ENCODE data around the gene PRUNE2.

PRUNE2 gene

DNA sequence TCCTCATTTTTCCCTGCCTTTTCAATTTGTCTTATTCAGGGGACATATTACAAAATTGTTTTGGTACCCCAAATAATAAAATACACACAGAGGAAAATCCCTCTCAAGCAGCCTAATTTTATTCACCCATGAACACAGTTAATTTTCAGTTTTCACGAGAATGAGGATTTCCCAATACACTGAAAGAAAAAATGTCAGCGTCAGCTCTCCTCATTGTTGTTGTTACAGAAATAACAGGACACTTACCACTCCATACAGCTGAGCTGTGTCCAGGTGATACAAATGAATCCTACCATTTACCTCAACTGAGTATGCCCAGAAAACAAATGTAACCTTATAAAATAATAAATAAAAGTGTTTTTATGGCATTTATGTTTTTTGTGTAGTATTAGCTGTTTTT lies 286.3 kb downstream of the PRUNE2 start:
- DNase-seq: no peak

DNA sequence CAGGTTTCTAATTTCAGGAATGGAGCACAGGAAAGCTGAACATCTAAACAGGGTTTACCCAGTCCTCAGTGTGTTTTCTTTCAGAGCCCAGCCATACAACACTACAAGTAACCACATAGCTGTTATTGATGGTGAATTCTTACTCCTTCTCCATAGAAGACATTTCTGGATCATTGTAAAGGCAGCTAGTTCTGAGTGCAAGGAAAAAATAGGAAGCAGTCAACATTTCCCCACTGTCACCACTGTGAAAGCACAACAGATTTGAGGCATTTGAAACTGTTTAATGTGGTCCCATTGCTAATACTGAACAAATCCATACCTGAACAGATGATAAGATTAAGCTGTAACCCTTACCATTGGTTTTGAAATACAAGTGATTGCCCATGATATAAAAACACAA lies 286.7 kb downstream of the PRUNE2 start:
- no peak for DNase-seq

DNA sequence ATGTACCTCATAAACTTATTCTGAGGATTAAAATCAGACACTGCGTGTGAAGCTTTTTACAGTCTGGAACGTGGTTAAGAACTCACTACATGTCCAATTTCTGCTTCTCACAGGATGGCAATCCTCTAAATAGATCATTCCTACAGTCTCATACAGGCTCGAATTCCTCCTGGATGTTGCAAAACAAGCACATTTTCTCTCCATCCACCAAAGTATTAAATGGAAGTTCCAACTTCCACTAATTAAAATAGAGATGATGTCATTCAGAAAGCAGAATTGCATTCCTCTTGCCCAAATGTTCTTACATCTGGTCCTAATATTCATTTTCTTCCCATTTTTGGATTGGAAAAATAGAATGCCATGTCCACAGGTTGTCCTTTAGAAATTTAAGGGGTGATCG lies 287.2 kb downstream of the PRUNE2 start:
- no peak for DNase-seq

DNA sequence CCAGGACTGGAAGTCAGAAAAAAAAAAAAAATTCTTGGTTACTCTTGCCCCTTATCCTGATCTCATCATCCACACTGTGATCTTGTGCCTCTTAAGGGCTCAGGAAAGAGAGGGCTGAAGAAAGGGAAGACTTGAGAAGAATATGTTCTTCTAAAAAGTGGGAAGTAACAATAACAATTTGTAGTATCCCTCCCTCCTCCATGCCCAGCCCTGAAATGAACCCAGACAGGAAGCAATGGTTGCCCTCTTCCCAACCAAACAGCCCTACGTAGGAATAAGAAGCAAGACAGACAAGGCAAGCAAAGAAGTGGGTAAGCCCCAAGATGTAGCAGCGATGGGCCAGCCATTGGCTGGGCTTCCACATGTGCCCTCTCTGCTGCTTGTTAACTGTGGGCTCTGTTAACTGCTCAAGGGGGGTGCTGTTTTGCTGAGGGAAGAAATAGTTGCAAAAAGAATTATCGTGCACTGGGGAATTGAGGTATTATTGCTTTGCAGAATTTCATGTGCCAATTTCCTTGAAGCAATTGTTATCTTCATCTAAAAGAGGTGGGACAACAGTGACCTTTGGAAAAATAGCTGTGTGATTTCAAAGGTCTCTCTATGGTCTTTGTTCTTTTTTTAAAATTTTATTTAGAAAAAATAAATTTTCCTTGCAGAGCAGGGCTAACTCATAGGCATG lies 288.3 kb downstream of the PRUNE2 start:
- DNase-seq: no peak

DNA sequence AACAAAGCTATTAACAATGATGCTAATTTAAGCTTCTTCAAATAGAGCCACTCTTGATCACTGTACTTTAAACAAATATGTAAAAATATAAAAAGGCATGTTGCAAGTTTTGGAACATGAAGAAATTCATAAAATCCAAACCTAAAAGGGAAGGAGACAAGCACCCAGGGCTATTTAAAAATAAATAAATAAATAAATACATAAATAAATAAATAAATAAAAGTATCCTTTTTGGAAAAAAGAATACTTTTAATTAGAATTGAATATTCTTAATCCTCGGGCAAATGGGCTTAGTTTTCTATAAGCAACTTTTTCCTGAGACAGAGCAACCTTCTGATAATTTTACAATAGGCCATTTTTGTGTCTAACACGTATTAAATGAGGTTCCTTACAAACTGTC lies 289.1 kb downstream of the PRUNE2 start:
- no peak for DNase-seq

DNA sequence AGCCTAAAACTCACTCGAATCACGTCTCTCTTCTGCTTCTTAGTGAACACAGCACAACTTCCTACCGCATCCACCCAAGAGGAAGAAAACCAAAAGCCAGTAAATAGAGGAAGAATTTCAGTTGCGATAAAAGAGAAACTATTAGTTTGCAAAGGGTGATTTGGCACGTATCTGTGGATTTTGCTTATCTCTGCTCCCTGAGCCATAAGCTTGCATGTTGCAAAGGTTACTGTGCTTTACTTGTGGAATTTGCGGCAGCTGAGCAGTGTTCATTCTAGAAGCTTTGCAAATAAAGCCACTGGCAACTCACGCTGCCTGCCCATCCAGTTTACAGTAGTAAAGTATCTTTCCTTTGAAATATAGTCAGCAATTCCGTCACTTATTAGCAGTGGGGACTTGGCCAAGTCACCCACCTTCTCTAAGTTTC lies 290.7 kb downstream of the PRUNE2 start:
- DNase-seq: no peak

DNA sequence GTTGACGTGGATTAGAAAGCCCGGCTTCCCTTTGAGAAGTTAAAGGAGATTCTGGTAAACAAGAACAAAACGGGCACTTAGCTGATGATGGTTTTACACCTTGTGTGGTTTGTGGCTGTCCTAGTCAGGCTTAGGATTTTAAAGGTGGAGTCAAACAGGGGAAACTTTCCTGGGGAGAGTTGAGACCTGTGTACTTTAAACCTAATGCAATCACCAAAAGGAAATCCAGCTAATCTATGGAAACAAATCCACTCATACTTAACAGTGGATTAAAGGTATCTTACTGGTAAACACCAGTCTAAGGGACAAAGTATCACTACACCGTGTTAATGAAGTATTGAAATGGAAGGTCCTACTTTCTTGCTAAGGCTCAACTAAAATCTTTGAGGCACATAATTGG lies 291.9 kb downstream of the PRUNE2 start:
- DNase-seq: no peak

DNA sequence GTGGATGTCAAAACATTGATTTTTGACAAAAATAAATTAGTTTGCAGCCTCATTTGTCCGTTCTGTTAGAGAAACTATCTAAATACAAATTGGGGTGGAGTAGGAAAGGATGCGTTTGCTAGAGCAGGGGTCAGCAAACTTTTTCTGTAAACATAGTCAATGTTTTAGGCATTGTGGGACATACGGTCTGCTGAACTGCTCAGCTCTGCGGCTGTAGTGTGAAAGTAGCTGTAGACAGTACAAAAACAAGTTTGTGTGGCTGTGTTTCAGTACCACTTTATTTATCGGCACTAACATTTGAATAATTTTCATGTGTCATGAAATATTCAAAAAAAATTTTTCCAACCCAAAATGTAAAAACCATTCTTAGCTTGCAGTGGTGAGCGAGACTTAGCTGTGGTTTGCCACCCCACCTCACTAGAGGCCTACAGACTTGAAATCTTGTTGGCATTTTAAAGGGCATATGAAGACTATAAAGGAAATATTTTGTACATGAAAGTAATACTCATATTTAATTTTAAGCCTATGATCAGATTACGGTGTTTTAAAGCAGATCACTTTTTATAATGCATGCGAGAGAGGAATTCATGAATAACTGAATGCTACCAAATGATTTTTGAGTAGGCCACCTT lies 292.6 kb downstream of the PRUNE2 start:
- no peak for DNase-seq

DNA sequence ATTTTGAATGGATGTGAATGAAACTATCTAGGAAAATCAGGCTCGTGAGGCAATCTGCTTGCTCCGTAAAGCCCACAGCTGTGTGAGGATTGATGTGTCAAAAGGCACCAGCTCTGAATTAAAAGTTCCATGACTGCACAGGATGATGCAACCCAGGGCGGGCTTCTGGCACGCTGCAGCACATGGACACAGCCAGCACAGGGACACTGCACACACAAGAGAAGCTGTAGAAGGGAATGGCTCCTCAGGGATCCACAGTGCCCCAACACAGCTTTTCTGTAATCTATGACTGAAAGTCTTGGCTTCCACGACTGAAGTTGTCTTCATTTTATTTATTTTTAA lies 295.9 kb downstream of the PRUNE2 start:
- DNase-seq: no peak

DNA sequence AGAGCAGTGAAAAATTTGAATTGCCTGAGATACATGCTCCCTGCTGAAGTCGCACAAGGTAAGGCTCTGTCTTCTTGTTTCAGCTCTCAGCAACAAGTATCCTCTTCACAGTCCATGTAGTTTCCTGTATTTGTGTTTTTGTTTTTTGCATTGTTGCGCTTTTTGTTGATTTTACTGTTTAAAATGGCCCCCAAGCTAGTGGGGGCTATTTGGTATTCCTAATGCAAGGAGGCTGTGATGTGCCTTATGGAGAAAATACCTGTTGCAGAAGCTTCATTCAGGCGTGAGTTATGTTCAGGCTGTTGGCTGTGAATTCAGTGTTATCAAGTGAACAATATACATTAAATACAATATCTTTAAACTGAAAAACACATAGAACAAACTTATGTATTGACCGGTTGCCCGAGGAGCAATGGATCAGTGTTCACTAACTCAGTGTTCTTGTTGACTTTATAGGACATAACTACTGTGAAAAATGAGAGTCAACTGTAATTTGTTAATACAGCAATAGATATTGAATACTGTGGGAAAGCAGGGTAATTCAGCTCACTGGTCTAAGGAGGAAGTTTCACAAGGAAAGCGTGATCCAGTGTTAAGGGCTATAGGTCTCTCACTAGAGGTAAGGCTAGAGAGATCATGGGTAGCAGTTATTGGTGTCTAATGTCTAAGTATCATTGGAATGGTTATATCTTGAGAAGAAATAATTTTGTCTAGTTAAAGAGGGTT lies 296.5 kb downstream of the PRUNE2 start:
- DNase-seq: no peak

DNA sequence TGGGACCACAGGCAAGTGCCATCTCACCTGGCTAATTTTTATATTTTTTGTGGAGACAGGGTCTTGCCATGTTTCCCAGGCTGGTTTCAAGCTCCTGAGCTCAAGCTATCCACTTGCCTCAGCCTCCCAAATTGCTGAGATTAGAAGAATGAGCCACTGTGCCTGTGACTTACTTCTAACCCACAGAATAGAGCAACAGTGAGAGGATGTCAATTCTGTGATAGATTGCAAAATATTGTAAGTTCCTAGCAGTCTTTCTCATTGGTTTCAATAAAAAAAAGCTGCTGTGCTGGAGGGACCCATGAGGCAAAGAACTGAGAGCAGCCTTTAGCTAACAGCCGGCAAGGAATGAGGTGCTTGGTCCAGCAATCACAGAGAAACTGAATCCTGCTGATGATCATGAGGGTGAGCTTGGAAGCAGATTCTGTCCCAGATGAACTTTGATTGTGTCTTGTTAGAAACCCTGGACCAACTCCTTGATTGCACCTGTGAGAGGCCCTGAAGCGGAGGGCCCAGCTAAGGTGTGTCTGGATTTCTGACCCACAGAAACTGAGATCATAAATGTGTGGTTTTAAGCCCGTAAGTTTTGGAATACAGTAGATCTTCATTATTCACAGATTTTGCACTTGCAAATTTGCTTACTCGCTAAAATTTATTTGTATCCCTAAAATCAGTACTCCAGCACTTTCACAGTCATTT lies 297.2 kb downstream of the PRUNE2 start:
- no peak for DNase-seq

DNA sequence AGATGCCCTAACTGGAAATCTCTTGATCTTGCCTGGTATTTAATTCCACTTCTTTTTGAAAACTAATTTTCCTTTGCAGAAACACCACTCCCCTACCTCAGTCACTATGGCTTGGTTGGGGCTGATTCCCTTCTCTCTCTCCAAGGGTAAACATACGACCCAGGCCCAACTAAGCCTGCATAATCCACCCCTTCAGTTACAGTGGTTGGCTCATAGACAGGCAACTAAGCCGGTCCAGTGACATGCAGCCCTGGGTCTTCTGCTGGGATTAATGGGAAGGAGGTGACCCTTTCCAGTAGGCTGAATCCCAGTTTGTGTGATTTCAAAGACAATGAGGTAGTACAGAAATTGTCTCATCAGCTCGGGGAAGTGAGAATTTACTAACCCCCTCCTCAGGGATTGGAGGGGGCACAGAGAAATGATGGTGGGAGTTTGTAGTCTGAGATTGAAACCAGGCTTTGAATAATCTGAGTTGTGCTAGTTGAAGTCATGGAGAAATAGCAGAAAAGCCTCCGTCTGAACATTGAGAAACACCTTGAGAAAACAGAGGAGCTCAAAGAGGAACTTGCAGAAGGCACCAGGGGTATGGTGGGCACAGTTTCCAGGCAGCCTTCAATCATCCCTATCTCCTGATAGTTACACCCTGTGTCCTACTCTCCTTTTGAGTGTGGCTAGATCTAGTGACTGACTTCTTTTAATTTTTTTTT lies 298.0 kb downstream of the PRUNE2 start:
- no peak for DNase-seq

DNA sequence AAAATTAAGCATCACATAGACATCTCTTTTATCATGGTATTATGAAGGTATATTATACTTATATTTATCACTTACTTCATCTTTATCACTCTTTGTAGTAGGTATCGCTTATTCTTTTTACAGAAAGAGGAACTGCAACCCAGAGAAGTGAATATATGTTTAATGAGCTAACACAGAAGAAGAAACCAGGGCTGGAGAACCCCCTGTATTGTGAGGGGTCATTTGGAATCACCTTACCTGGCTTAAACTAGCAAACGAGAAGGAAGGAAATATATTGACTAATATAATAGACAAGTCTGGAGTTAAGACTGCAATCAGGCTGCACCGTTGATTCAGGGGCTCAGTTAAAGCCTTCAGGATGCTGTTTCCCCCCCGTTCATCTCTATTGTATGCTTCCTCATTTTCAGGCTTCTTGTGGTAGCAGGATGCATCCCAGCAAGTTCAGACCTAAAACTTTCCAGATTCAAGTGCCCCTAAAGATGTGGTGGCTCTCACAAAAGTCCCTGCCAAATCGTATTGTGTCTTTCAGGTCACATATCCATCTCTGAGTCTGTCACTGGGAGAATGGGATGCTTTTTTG lies 300.5 kb downstream of the PRUNE2 start:
- no peak for DNase-seq

DNA sequence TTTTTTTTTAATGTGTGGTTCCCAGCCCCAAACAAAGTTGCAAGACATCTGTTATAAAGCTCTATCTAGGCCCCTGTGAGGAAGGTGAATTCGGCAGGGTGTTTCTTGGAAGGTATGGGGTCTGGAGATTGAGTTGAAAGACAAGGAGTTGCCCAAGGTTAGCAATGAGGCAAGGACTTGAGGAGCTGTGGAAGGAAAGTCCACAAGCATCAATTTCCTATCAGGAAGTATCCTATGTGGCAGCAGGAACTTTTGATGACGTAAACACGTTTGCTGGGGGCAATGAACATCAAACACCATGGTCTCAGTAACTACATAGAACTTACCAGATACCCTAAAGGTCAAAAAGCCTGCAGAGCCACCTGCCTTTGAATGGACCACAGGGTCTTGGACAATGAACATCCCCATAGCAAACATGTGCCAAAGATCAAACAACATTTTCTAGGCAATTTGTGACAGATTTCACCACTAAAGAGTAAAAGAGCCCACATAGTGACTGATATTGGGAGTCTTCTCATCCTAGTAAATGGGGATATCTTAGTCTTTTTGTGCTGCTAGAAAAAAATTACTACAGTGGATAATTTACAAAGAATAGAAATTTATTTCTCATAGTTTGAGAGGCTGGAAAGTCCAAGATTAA lies 301.9 kb downstream of the PRUNE2 start:
- DNase-seq: no peak

DNA sequence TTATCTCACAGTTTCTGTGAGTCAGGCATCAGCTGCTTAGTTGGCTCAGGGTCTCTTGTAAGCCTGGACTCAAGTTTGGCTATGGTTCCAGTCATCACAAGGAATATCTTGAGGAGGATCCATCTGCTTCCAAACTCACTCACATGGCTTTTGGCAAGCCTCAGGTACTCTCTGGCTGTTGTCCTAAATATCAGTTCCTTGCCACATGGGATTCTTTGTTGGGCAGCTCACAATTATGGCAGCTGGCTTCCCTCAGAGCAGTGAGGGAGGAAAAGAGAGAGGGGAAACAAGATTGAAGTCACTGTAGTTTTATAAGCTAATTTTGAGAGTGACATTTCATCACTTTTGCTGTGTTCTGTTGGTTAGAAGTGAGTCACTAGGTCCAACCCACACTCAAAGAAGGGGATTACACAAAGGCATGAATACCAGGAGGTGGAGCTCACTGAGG lies 302.4 kb downstream of the PRUNE2 start:
- no peak for DNase-seq

DNA sequence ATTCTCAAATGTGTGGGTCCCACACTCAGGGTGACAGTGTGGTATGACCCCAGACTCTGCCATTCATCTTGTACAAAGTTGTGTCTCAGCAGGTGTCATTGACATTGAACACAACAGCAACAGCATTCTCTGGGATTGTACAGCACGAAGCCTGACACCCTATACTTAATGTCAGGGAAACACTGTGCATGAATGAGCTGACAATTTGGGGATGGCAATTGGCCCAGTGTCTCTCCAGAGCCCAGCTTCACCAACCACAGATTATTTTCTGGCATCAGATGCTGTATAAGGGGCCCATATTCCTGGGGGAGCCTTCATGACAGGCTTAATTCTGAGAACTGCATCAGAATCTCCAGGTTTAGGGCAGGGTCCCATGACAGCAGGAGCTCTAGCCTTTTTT lies 303.7 kb downstream of the PRUNE2 start:
- DNase-seq: no peak

DNA sequence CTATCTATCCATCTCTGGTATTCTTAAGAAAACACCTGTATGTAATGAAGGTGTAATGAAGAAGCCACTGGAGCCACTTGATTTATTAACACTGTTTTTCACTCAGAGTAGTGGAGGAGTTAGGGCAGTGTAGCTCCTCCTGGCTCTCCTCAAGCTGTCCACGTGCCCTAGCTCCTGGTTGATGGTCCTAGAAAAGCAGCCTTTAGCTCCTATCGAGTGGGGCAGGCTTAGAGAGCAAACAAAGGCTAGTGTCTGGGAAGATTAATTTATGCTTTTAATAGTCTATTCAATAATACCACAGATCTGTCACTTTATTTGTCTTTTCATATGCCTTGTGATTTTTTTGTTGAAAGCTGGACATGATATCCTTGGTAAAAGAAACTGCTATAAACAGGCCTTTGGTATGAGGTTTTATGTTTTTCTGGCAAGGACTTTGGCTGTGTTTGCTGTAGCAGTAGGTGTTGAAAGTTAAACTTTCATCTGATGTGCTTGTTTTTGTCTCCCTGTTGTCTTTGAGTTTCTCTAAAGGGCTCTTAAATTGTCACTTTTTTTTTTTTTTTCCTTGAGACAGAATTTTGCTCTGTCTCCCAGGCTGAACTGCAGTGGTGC lies 305.8 kb downstream of the PRUNE2 start:
- DNase-seq: no peak

DNA sequence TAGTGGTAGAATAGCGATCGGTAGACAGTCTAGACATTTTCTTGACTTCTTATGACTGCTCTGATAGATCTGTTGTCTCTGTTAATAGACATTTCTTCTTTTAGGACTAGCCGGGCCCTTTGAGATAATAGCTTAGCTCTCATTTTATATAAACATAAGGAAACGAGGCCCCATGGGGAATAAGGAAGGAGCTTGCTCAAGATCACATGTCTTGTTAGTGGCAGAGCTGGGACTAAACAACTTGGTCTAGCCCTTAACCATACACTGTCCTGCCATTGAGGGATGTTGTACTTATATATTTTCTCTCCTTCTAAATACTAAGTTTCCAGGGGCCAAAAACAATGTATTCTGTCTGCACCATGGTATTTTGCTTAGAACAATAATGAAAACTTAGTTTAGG lies 306.9 kb downstream of the PRUNE2 start:
- DNase-seq: no peak

DNA sequence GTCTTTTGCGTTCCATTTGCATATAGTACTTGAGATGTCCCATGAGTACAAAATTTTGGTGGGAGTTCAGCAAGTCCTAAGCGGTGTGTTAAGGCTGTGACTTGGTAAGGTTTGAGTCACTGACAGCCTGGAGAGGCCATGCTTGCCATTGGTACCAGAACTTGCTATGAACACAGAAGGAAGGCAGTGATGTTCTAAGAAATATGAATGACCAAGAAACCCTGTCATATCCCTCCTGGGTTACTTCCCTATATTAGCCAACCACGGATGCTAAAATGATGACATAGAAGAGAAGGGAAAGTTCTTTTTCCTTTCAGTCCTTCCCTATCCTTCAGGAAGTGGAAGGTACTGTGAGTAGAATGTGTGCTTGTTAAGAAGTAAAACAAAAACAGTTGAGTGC lies 310.3 kb downstream of the PRUNE2 start:
- DNase-seq: no peak

DNA sequence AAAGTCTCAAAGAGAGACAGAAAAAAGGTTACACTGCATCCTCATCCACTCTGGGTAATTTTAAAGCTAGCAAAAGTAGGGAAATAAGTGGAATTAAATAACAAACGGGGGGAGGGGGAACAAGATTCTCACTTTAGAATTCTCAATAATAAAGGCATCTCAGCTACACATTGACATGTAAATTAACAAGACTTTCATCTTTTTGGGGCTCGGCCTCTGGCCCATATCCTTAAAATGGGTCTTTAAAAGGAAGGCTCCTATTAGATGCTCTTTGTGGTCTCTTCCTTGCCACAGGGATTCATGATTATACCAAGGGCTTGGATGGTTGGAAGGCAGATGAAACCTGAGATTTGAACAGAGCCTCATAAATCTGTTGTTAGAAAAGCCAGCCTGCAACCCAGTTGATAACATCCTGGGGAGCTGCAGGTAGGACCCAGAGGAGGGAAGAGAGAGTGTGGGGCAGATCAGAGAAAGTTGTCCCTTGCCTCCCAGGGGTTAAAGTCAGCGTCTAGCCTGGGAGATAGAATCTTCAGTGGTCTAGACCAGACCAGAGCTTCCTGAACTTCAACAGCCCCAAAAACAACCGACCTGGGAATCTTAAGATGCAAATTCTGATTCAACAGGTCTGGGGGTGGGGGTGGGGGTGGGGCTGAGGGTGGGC lies 311.0 kb downstream of the PRUNE2 start:
- no peak for DNase-seq

Measured in stimulated activated CD4-positive, alpha-beta T cell treated with anti-CD3 and anti-CD28 coated beads, Interleukin-4, amount 100 ng/mL, for 24 hours (primary cell).